Measurements from ENCODE around the gene DFFB. TPM values are rescaled to one million over a fixed set of nuclear protein-coding genes. Genes with fewer than 3 reads are reported as not detected.
"Not testable (repeated sequence)": the region's sequence is repeated elsewhere in the genome, so short reads cannot be mapped to it uniquely, and the experiment has no call there.

The DFFB gene
- 10 to 100 TPM; 10.6 to 12.5 TPM for total RNA-seq

DNA sequence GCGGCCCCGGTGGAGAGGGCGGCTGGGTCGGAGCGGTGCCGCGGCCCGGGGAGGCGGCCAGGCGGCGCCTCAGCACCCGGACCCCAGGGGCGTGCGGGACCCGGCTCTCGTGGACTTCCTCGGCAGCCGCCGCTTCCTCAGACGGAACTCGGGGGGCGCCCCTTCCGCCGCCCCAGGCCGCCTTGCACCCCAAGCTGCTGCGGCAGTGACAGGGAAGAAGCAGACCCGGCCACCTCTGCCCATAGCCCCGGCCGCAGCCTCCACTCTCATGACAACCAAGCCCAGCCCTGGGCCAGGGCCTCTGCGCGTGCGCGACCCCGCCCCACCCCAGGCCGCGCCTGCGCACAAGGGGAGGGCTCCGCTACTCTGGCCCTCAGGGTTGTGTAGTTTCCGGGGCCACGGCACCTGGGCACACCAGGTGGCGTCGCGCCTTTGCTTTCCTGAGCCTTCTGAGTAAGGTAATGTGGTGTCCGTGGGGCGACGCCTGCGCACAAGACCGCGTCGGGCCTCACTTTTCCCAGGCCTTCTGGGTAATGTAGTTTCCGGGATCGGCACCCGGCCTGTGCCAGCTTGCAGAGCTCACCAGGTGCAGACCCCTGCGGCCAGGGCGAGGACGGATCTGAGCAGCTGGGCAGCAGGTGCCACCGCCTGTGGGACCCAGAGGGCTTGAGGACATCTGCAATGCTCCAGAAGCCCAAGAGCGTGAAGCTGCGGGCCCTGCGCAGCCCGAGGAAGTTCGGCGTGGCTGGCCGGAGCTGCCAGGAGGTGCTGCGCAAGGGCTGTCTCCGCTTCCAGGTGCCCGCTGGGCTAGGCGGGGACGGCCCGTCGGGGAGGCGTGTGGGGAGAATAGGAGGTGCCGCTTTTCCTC is at the start of gene DFFB, which contains the start of gene CEP104:
Gene DFFB (plus strand): TSS at position 554 of the 868 bp plus-strand sequence. CDS start 128 bp downstream, at position 682.
Gene CEP104 (minus strand): TSS at position 289 of the 868 bp plus-strand sequence. CDS start 4,804 bp downstream, outside the sequence.
- peak; percentile 97 for DNase-seq
- Mint-ChIP-seq H3K9me3 (no peaks in the 10 kb centered on the region), H3K27ac (peak within 1 kb of the TSS; percentile 96), H3K27me3 (no peaks in the 10 kb centered on the region), H3K36me3 (ENCODE audit: low read depth) (peaks cover 2% of the 10 kb centered on the region), H3K4me3 (peak within 1 kb of the TSS; percentile 99), H3K4me1 (peaks cover 35% of the 10 kb centered on the region)
- POLR2A ChIA-PET: no interaction called here
- CTCF ChIA-PET: interaction anchor here (0.5 to 1.4 kb wide), 4 partner anchors 12 to 133 kb away, joined by 3 to 5 read pairs (median 4); no protein-coding TSS in a partner anchor

- H3K36me3 Mint-ChIP-seq (ENCODE audit: low read depth): no peaks in the 10 kb centered on the region
- DNase-seq: no peak
- no peak overlapping the region for H3K27ac Mint-ChIP-seq
- no peaks in the 10 kb centered on the region for H3K4me1 Mint-ChIP-seq
- CTCF ChIA-PET: no interaction called here
- H3K27me3 Mint-ChIP-seq: peaks cover 2% of the 10 kb centered on the region
- H3K9me3 Mint-ChIP-seq: peaks cover 4% of the 10 kb centered on the region
- H3K4me3 Mint-ChIP-seq: no peak overlapping the region
- POLR2A ChIA-PET: no interaction called here
Observed at GRCh38 chr1:3807769-3808168, 49.5 kb upstream of the DFFB start.

- H3K36me3 Mint-ChIP-seq (ENCODE audit: low read depth): no peaks in the 10 kb centered on the region
- peaks cover under 1% of the 10 kb centered on the region for H3K27me3 Mint-ChIP-seq
- no peaks in the 10 kb centered on the region for H3K4me1 Mint-ChIP-seq
- ChIA-PET CTCF (no interaction called here), POLR2A (no interaction called here)
- H3K9me3 Mint-ChIP-seq: peaks cover 4% of the 10 kb centered on the region
- H3K4me3 Mint-ChIP-seq: no peak overlapping the region
- no peak for DNase-seq
- no peak overlapping the region for H3K27ac Mint-ChIP-seq
Observed at GRCh38 chr1:3809680-3810079, 47.6 kb upstream of the DFFB start.

GRCh38 chr1:3810149-3810761 is 47.0 kb upstream of the DFFB start:
- CTCF ChIA-PET; DNase-seq; H3K27ac Mint-ChIP-seq; H3K36me3 Mint-ChIP-seq (ENCODE audit: low read depth); H3K9me3 Mint-ChIP-seq; H3K4me3 Mint-ChIP-seq; H3K27me3 Mint-ChIP-seq; POLR2A ChIA-PET; H3K4me1 Mint-ChIP-seq: not testable (repeated sequence)

- H3K4me3 Mint-ChIP-seq: no peak overlapping the region
- no peak for DNase-seq
- no peaks in the 10 kb centered on the region for H3K4me1 Mint-ChIP-seq
- peaks cover 4% of the 10 kb centered on the region for H3K9me3 Mint-ChIP-seq
- H3K27ac Mint-ChIP-seq: no peak overlapping the region
- ChIA-PET CTCF (no interaction called here), POLR2A (no interaction called here)
- no peaks in the 10 kb centered on the region for H3K27me3 Mint-ChIP-seq
- H3K36me3 Mint-ChIP-seq (ENCODE audit: low read depth): no peaks in the 10 kb centered on the region
Observed at GRCh38 chr1:3811595-3811911, 45.7 kb upstream of the DFFB start.

DNA sequence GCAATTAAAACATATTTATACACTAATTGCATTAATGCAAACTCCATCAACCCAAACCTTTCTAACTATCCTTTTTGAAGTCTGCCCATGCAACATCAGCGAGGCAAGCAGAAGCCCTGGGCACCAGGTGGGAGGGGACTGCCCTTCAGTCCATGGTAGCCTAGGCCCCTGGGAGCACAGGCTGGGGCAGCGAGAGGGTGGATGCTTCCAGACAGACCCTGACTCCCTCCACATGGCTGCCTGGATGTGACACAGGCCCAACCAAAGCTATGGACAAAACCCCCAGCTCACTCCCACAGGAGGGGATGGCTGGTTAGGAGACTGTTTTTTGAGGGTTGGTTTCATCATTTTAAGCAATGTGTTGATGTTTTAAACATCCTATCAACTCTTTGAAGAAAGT is 43.2 kb upstream of the DFFB start:
- DNase-seq: no peak
- Mint-ChIP-seq H3K9me3 (no peaks in the 10 kb centered on the region), H3K36me3 (ENCODE audit: low read depth) (no peaks in the 10 kb centered on the region), H3K4me1 (no peaks in the 10 kb centered on the region), H3K4me3 (no peak overlapping the region), H3K27me3 (no peaks in the 10 kb centered on the region), H3K27ac (no peak overlapping the region)
- CTCF ChIA-PET: no interaction called here
- POLR2A ChIA-PET: no interaction called here

GRCh38 chr1:3814771-3815561 is 42.3 kb upstream of the DFFB start:
- no peaks in the 10 kb centered on the region for H3K4me1 Mint-ChIP-seq
- ChIA-PET CTCF (no interaction called here), POLR2A (no interaction called here)
- no peak overlapping the region for H3K4me3 Mint-ChIP-seq
- no peaks in the 10 kb centered on the region for H3K27me3 Mint-ChIP-seq
- H3K36me3 Mint-ChIP-seq (ENCODE audit: low read depth): peaks cover 2% of the 10 kb centered on the region
- no peak overlapping the region for H3K27ac Mint-ChIP-seq
- H3K9me3 Mint-ChIP-seq: no peaks in the 10 kb centered on the region
- no peak for DNase-seq

DNA sequence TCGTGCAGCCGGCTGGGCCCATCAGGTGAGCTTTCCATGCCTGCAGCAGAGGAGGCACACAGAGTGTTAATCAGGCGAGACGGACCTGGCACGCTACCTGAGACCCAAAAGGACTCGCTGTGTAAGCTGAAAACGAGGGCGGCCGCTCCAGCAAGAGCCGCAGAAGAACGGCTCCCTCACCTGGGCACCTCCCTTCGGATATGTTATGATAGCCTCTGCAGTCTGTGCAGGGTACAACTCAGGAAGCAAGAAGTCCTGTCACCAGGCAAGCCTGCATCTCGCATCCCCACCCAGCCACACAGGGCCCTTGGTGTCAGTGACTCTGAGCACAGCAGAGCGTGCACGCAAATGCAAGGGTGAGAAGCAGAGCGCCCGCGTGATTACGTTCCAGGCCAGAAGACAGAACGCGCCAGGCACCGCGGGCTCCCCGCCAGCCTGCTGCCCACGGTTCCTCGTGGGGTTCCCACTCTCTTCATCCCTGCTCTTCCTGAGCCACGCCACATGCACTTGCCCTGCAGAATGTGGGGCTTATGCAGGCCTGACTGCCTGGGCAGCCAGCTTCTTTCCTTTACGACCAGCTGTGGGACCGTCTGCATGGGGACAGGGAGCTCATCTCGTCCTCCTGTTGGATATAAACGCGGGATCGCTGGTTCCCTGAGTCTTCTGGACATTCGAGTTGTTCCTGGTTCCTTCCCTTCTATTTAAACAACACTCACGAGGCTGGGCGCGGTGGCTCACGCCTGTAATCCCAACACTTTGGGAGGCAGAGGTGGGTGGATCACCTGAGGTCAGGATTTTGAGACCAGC is 40.7 kb upstream of the DFFB start:
- Mint-ChIP-seq H3K4me3 (no peak overlapping the region), H3K4me1 (no peaks in the 10 kb centered on the region), H3K9me3 (no peaks in the 10 kb centered on the region), H3K27me3 (no peaks in the 10 kb centered on the region), H3K27ac (no peak overlapping the region), H3K36me3 (ENCODE audit: low read depth) (peaks cover 8% of the 10 kb centered on the region)
- DNase-seq: no peak
- POLR2A ChIA-PET: no interaction called here
- CTCF ChIA-PET: interaction anchor here (1.0 kb wide), 1 partner anchor 12 kb away, joined by 3 read pairs; no protein-coding TSS in a partner anchor

- no peak overlapping the region for H3K4me3 Mint-ChIP-seq
- H3K9me3 Mint-ChIP-seq: no peaks in the 10 kb centered on the region
- ChIA-PET POLR2A (no interaction called here), CTCF (interaction anchor here (1.0 kb wide), 1 partner anchor 11 kb away, joined by 3 read pairs; no protein-coding TSS in a partner anchor)
- H3K27ac Mint-ChIP-seq: no peak overlapping the region
- H3K27me3 Mint-ChIP-seq: no peaks in the 10 kb centered on the region
- peaks cover 9% of the 10 kb centered on the region for H3K36me3 Mint-ChIP-seq (ENCODE audit: low read depth)
- no peak for DNase-seq
- no peaks in the 10 kb centered on the region for H3K4me1 Mint-ChIP-seq
Observed at GRCh38 chr1:3817138-3817740, 40.0 kb upstream of the DFFB start.

DNA sequence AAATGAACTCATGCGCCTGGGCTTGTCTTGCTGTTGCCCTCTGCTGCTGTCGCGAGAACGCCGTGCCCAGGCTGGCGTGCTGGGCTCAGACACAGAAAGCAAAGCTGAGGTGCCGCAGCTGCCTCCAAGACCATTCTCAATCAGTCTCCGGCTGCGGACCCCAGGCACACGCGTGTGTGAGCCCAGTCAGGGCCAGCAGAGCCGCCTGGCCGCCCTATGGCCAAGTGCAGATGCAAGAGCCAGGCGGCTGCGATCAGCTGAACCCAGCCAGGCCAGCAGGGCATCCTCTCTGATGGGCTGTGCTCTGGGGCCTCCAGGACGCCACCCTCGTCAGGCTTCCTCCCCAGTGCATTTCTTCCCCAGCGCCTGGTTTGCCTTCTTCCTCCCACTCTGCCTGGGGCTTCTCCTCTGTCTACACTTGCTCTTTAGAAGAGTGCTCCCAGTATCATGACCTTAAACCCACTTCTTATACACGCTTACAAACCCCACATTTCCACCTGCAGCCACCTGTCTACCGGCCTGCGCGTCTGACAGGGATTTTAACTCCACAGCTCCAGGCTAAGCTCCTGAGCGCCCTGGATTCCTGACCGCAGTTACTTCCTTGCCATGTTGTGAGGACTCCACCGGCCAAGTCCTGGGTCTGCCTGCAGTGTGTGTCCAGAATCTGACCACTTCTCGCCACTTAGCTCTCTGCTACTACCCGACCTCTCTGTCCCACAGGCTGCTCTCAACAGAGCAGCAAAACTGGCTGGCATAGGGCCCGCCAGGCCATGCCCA is 39.3 kb upstream of the DFFB start:
- Mint-ChIP-seq H3K36me3 (ENCODE audit: low read depth) (peaks cover 9% of the 10 kb centered on the region), H3K27me3 (no peaks in the 10 kb centered on the region), H3K4me1 (no peaks in the 10 kb centered on the region), H3K4me3 (no peak overlapping the region), H3K9me3 (no peaks in the 10 kb centered on the region), H3K27ac (no peak overlapping the region)
- POLR2A ChIA-PET: no interaction called here
- CTCF ChIA-PET: no interaction called here
- no peak for DNase-seq

DNA sequence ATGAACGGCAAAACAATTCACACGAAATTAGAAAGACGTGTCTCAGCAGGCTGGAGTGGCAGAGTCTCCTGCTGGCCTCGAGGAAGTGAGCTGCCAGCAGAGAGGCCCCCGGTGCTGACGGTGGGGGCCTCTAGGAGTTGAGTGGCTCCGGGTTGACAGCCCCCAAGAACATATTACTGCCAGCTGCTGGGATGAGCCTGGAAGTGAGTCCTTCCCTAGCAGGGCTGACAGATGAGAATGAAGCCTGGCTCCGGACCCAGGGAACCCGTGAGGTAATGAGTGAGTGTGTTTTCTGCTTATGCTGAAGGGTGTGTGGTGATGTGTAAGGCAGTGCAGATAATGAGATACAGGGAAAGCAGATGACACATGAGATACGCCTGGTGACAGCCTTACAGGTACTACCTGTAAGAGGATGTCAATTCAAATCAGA is 37.5 kb upstream of the DFFB start:
- Mint-ChIP-seq H3K4me3 (no peak overlapping the region), H3K36me3 (ENCODE audit: low read depth) (peaks cover 16% of the 10 kb centered on the region), H3K27ac (no peak overlapping the region), H3K9me3 (no peaks in the 10 kb centered on the region), H3K27me3 (no peaks in the 10 kb centered on the region), H3K4me1 (no peaks in the 10 kb centered on the region)
- CTCF ChIA-PET: no interaction called here
- POLR2A ChIA-PET: no interaction called here
- no peak for DNase-seq

DNA sequence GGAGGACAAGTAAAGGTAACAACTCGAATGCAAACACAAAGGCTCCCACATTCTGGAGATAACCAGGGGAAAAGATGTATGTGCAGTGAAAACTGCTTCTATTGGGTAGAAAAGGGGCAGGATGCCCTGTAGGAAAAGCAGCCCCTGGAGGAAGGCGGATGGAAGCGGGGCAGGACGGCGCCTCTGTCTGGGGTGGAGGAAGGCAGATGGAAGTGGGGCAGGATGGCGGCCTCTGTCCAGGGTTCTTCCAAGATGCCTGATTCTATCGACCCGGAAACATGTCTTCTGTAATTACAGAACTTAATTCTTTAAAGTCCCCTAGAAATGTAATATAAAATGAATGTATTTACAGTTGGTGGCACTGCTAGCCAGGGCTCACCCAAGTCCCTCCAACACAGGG is 37.0 kb upstream of the DFFB start:
- H3K36me3 Mint-ChIP-seq (ENCODE audit: low read depth): peaks cover 16% of the 10 kb centered on the region
- no peaks in the 10 kb centered on the region for H3K9me3 Mint-ChIP-seq
- POLR2A ChIA-PET: no interaction called here
- H3K27ac Mint-ChIP-seq: no peak overlapping the region
- H3K4me1 Mint-ChIP-seq: no peaks in the 10 kb centered on the region
- no peak overlapping the region for H3K4me3 Mint-ChIP-seq
- no peaks in the 10 kb centered on the region for H3K27me3 Mint-ChIP-seq
- DNase-seq: no peak
- CTCF ChIA-PET: no interaction called here

Data from activated CD4-positive, alpha-beta T cell treated with anti-CD3 and anti-CD28 coated beads, Interleukin-2, amount 10 ng/mL, durations not matched to agents 7 days and 5 days (primary cell).